ENCODE data around the gene MEGF8. TPM values are rescaled to one million over a fixed set of nuclear protein-coding genes. Genes with fewer than 3 reads are reported as not detected.

Gene MEGF8
- total and polyA plus RNA-seq, 2 of the 13 experiments (the other 11 are each of a cell fraction or from before 2014, with no cell fraction given) = 4.0 to 8.8 TPM

DNA sequence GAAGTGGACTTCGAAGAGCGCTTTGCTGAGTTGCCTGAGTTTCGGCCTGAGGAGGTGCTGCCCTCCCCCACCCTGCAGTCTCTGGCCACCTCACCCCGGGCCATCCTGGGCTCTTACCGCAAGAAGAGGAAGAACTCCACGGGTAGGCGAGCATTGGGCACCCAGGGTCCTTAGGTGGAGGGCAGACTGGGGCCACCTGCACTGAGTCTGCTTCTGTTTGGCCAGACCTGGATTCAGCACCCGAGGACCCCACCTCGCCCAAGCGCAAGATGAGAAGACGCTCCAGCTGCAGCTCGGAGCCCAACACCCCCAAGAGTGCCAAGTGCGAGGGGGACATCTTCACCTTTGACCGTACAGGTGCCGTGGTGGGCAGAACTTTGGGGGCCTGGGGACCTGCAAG lies 31.5 kb upstream of the MEGF8 start (continued):
- no peak for TF ChIP-seq ZNF292 (CRISPR knock-in tag; IDR thresholded peaks at IDR 0.05; ENCODE audit: borderline replicate concordance, low read depth)
- no peak for TF ChIP-seq CHD2 (IDR thresholded peaks at IDR 0.05; ENCODE audit: low read depth, low read length)

DNA sequence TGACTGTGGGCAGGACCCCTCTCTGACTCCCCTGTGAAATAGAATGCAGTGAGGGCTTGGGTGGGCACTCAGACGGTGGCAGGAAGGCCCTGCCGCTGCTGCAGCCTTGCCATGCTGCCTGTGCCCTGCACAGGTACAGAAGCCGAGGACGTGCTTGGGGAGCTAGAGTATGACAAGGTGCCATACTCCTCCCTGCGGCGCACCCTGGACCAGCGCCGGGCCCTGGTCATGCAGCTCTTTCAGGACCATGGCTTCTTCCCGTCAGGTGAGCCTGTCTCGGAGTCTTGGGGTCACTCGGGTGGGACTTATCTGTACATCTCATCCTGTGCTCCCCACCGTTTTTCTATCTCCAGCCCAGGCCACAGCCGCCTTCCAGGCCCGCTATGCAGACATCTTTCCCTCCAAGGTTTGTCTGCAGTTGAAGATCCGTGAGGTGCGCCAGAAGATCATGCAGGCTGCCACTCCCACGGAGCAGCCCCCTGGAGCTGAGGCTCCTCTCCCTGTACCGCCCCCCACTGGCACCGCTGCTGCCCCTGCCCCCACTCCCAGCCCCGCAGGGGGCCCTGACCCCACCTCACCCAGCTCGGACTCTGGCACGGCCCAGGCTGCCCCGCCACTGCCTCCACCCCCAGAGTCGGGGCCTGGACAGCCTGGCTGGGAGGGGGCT lies 30.8 kb upstream of the MEGF8 start:
- CTCF ChIA-PET (ENCODE audit: low intra/inter-chr PET ratio, low total read pairs) = no interaction called here
- whole genome bisulfite sequencing (ENCODE audit: low lambda C conversion rate) = 96% methylated on average over 14 of the region's 24 CpGs
- no peak for ATAC-seq
- POLR2A ChIA-PET = interaction anchor here (1.4 to 1.5 kb wide), 2 partner anchors 41 to 51 kb away, joined by 3 read pairs; no protein-coding TSS in a partner anchor
- H3K27me3 ChIP-seq (ENCODE audit: control insufficient read depth in 1 of 2, insufficient read depth in 2 of 2, low read length in 2 of 2) = no peaks in the 10 kb centered on the region
- no peak overlapping the region for H3K9ac ChIP-seq (ENCODE audit: insufficient read depth, low read depth, low read length)
- DNase-seq (ENCODE audit: low spot score) = no peak
- H3K27ac ChIP-seq (ENCODE audit: extremely low read length, insufficient read depth, low read length) = no peak overlapping the region
- H3K36me3 ChIP-seq (replicated peaks in 1 of 2; ENCODE audit: control insufficient read depth in 1 of 2, insufficient read depth in 2 of 2, low read length in 2 of 2) = peaks cover 18 to 50% of the 10 kb centered on the region in 2 experiments; a peak in 4 of 5 replicates
- no TSS peak for BruUV-seq (replicated peaks)
- H4K20me1 ChIP-seq (ENCODE audit: insufficient read depth, low read length) = no peaks in the 10 kb centered on the region
- no peak overlapping the region for H2AFZ ChIP-seq (ENCODE audit: low read length)
- no peak for FAIRE-seq
- no peaks in the 10 kb centered on the region for H3K4me1 ChIP-seq (ENCODE audit: insufficient read depth, low read length)
- intact Hi-C loops (cut with micrococcal nuclease; ENCODE audit: unreplicated experiment) (no loop called here), in situ Hi-C loops (cut with HindIII; ENCODE audit: extremely low pct_ligation_motif_present, low pct_unique_long_range_greater_than_20kb) (loop anchor here (5.0 kb wide), 1 partner anchor 162 kb away; the partner anchor contains the start of gene POU2F2)
- no peaks in the 10 kb centered on the region for H3K9me3 ChIP-seq (ENCODE audit: low read length)
- no peaks in the 10 kb centered on the region for H3K79me2 ChIP-seq (ENCODE audit: insufficient read depth, low read length)
- TF ChIP-seq, protein P1, sequence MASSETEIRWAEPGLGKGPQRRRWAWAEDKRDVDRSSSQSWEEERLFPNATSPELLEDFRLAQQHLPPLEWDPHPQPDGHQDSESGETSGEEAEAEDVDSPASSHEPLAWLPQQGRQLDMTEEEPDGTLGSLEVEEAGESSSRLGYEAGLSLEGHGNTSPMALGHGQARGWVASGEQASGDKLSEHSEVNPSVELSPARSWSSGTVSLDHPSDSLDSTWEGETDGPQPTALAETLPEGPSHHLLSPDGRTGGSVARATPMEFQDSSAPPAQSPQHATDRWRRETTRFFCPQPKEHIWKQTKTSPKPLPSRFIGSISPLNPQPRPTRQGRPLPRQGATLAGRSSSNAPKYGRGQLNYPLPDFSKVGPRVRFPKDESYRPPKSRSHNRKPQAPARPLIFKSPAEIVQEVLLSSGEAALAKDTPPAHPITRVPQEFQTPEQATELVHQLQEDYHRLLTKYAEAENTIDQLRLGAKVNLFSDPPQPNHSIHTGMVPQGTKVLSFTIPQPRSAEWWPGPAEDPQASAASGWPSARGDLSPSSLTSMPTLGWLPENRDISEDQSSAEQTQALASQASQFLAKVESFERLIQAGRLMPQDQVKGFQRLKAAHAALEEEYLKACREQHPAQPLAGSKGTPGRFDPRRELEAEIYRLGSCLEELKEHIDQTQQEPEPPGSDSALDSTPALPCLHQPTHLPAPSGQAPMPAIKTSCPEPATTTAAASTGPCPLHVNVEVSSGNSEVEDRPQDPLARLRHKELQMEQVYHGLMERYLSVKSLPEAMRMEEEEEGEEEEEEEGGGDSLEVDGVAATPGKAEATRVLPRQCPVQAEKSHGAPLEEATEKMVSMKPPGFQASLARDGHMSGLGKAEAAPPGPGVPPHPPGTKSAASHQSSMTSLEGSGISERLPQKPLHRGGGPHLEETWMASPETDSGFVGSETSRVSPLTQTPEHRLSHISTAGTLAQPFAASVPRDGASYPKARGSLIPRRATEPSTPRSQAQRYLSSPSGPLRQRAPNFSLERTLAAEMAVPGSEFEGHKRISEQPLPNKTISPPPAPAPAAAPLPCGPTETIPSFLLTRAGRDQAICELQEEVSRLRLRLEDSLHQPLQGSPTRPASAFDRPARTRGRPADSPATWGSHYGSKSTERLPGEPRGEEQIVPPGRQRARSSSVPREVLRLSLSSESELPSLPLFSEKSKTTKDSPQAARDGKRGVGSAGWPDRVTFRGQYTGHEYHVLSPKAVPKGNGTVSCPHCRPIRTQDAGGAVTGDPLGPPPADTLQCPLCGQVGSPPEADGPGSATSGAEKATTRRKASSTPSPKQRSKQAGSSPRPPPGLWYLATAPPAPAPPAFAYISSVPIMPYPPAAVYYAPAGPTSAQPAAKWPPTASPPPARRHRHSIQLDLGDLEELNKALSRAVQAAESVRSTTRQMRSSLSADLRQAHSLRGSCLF (CRISPR knock-in tag; IDR thresholded peaks at IDR 0.05; ENCODE audit: borderline replicate concordance) = no peak
- TF ChIP-seq SRSF4 (IDR thresholded peaks at IDR 0.05; ENCODE audit: low read depth, low read length, poor library complexity, severe bottlenecking) (no peak), ZNF746 (CRISPR knock-in tag; IDR thresholded peaks at IDR 0.05) (no peak)
- no peak overlapping the region for H3K4me2 ChIP-seq (ENCODE audit: low read depth, low read length)
- H3K4me3 ChIP-seq (replicated peaks in 1 of 3; ENCODE audit: insufficient read depth in 1 of 3, low read depth in 2 of 3, low read length in 3 of 3) = no peak overlapping the region
